Uterus (tissue), 4 donors: ENCODE measurements around the gene MAP3K4. TPM values are rescaled to one million over a fixed set of nuclear protein-coding genes. Genes with fewer than 3 reads are reported as not detected.
"Not testable (repeated sequence)": the region's sequence is repeated elsewhere in the genome, so short reads cannot be mapped to it uniquely, and the experiment has no call there.

Experiments used
- DNase-seq, 2 donors: peaks; one replicate each; pipeline ENCODE4 v3.0.0-alpha.2; 2019 to 2020
- H3K27ac ChIP-seq, 2 donors: fragments of 200-600 bp; sonication (generic); 1 replicate in 1 of 2; 2 replicates in 1 of 2; pipeline ENCODE4 v1.5.1; 2016 to 2018
- H3K27me3 ChIP-seq, 2 donors: fragments of 200-600 bp; sonication (generic); one replicate each; pipeline ENCODE4 v1.5.1; 2018 to 2019; ENCODE audit warnings: control low read depth in 1 of 2
- H3K36me3 ChIP-seq, 2 donors: fragments of 200-600 bp; sonication (generic); one replicate each; pipeline ENCODE4 v1.5.1; 2019; ENCODE audit warnings: control low read depth in 1 of 2
- H3K4me1 ChIP-seq, 2 donors: fragments of 200-600 bp; sonication (generic); one replicate each; pipeline ENCODE4 v1.5.1; 2018 to 2019; ENCODE audit warnings: control low read depth in 1 of 2
- H3K4me3 ChIP-seq, 2 donors: fragments of 200-600 bp; sonication (generic); 1 replicate in 1 of 2; 2 replicates in 1 of 2; pipeline ENCODE4 v1.5.1; 2018 to 2019; ENCODE audit warnings: mild to moderate bottlenecking in 1 of 2
- H3K9me3 ChIP-seq, 2 donors: fragments of 200-600 bp; sonication (generic); one replicate each; pipeline ENCODE4 v1.5.1; 2019; ENCODE audit warnings: control low read depth in 1 of 2
- CTCF ChIP-seq, 4 experiments: fragments of 200-600 bp in 2 of 4; fragments of 450-650 bp in 2 of 4; sonication (generic) in 2 of 4; IDR thresholded peaks; one replicate each; pipeline ENCODE4 v1.5.1; 2016 to 2019; ENCODE audit warnings: antibody characterized with exemption in 4 of 4, mild to moderate bottlenecking in 2 of 4, moderate library complexity in 1 of 4
- POLR2A ChIP-seq, 2 donors: fragments of 450-650 bp; IDR thresholded peaks; one replicate each; pipeline ENCODE4 v1.6.1; 2016; ENCODE audit warnings: antibody characterized with exemption in 2 of 2, mild to moderate bottlenecking in 1 of 2, moderate library complexity in 1 of 2
- intact Hi-C: fragments of 100-400 bp; cut with DNase I; formaldehyde crosslinking; loops from one replicate; pipeline ENCODE4 v1.15.1; 2023; ENCODE audit warnings: low total_unique reads
- total RNA-seq, 4 donors: library from RNA; depleted of rRNA in 3 of 4; stranded (reverse); fragments of >200 nt in 3 of 4; gene quantifications; one replicate each; pipeline versions ENCODE4 v1.1.0 to v1.2.4, GENCODE V29; 2014 to 2023
- donor health status: DM: yes; HTN: yes; CAD: no.

MAP3K4 gene
- total RNA-seq, 4 donors from 2014 or later: 24.1 to 82.9 (median 46.6) TPM

- no peak for DNase-seq
- Histone ChIP-seq H3K27me3 (no peaks in the 10 kb centered on the region), H3K9me3 (no peaks in the 10 kb centered on the region), H3K4me3 (no peak overlapping the region), H3K27ac (no peak overlapping the region), H3K4me1 (no peaks in the 10 kb centered on the region), H3K36me3 (no peaks in the 10 kb centered on the region)
- intact Hi-C loops: no loop called here
- TF ChIP-seq CTCF (IDR thresholded peaks at IDR 0.05): no peak
- no peak for TF ChIP-seq POLR2A (IDR thresholded peaks at IDR 0.05)
Observed at GRCh38 chr6:160966493-160967229, 24.9 kb upstream of the MAP3K4 start.

- no peak overlapping the region for H3K4me3 ChIP-seq
- no peak for DNase-seq
- no peaks in the 10 kb centered on the region for H3K27me3 ChIP-seq
- no peaks in the 10 kb centered on the region for H3K9me3 ChIP-seq
- no peak overlapping the region for H3K27ac ChIP-seq
- H3K36me3 ChIP-seq: no peaks in the 10 kb centered on the region
- intact Hi-C loops: no loop called here
- no peaks in the 10 kb centered on the region for H3K4me1 ChIP-seq
- TF ChIP-seq POLR2A (IDR thresholded peaks at IDR 0.05) (no peak), CTCF (IDR thresholded peaks at IDR 0.05) (no peak)
Observed at GRCh38 chr6:160967351-160967750, 24.2 kb upstream of the MAP3K4 start.

- no peaks in the 10 kb centered on the region for H3K27me3 ChIP-seq
- DNase-seq: no peak
- no peak overlapping the region for H3K27ac ChIP-seq
- H3K4me1 ChIP-seq: no peaks in the 10 kb centered on the region
- H3K4me3 ChIP-seq: no peak overlapping the region
- no peaks in the 10 kb centered on the region for H3K9me3 ChIP-seq
- intact Hi-C loops: no loop called here
- H3K36me3 ChIP-seq: no peaks in the 10 kb centered on the region
- TF ChIP-seq POLR2A (IDR thresholded peaks at IDR 0.05) (no peak), CTCF (IDR thresholded peaks at IDR 0.05) (no peak)
Observed at GRCh38 chr6:160967833-160968232, 23.7 kb upstream of the MAP3K4 start.

GRCh38 chr6:160971171-160971570, 20.4 kb upstream of the MAP3K4 start:
- Histone ChIP-seq H3K4me3 (no peak overlapping the region), H3K27me3 (no peaks in the 10 kb centered on the region), H3K36me3 (no peaks in the 10 kb centered on the region), H3K27ac (no peak overlapping the region), H3K4me1 (no peaks in the 10 kb centered on the region), H3K9me3 (no peaks in the 10 kb centered on the region)
- no peak for TF ChIP-seq POLR2A (IDR thresholded peaks at IDR 0.05)
- TF ChIP-seq CTCF (IDR thresholded peaks at IDR 0.05): no peak
- DNase-seq: no peak
- intact Hi-C loops: no loop called here

- Histone ChIP-seq H3K4me3 (no peak overlapping the region), H3K9me3 (no peaks in the 10 kb centered on the region), H3K4me1 (no peaks in the 10 kb centered on the region), H3K36me3 (no peaks in the 10 kb centered on the region), H3K27ac (peak overlapping the region; percentile 67 to 81), H3K27me3 (no peaks in the 10 kb centered on the region)
- no peak for DNase-seq
- TF ChIP-seq CTCF (IDR thresholded peaks at IDR 0.05): no peak
- TF ChIP-seq POLR2A (IDR thresholded peaks at IDR 0.05): no peak
- intact Hi-C loops: no loop called here
Observed at GRCh38 chr6:160972111-160972510, 19.5 kb upstream of the MAP3K4 start.

- DNase-seq, H3K9me3 ChIP-seq, H3K4me3 ChIP-seq, H3K4me1 ChIP-seq, intact Hi-C loops, H3K27me3 ChIP-seq, H3K36me3 ChIP-seq: not testable (repeated sequence)
- peak overlapping the region; percentile 67 to 81 for H3K27ac ChIP-seq
Observed at GRCh38 chr6:160972594-160972993, 19.0 kb upstream of the MAP3K4 start.
